Body of pancreas (tissue), 4 donors: ENCODE data around the gene RGMA.

Experiments used
- POLR2A ChIP-seq, 3 donors: fragments of 450-650 bp; IDR thresholded peaks; one replicate each; pipeline ENCODE4 v1.6.1; 2016; ENCODE audit warnings: antibody characterized with exemption in 3 of 3, mild to moderate bottlenecking in 2 of 3
- TF ChIP-seq, protein P1 (sequence below), 7 experiments: fragments of 450-650 bp in 4 of 7; fragments of 200-600 bp in 3 of 7; sonication (generic) in 3 of 7; IDR thresholded peaks; one replicate each; pipeline ENCODE4 v1.5.1; 2016 to 2019; ENCODE audit warnings: antibody characterized with exemption in 7 of 7

DNA sequence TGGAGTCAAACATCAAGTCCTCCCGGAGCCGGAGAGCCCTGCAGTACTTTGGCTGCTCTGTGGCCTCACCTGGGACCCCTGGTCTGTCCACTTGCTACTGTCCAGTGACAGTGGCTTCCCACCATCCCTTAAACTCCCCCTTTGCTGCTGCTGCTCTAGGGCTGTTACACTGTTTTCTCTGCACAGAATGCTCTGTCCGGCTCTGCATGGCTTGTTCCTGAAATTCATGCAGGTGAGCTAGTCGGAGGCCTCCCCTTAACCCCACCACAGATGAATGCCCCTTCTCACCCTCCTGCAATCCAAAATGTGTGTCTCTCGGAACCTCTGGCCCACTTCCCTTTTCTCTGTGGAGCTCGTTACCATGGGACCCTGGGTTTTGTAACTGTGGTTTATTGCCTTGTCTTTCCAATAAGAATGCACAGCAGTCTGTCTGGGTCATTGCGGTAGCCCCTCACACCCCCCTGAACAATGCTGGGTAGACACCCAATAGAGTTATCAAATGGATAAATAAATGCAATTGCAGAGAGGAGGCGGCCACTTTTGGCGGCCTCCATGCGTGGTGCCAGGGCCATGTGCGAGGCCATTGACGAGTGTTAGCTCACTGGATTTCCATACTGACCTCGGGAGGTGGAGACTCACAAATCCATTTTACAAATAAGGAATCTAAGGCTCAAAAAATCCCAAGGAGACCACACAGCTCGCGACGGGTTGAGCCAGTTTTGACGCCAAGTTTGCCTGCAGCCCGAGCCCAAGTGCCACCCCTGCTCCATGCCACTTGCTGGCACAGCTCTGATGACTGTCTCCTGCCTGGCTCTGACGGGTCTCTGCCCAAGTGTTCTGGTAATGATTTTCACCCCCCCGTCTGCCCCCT, 48.5 kb downstream of the RGMA start:
- TF ChIP-seq, protein P1, sequence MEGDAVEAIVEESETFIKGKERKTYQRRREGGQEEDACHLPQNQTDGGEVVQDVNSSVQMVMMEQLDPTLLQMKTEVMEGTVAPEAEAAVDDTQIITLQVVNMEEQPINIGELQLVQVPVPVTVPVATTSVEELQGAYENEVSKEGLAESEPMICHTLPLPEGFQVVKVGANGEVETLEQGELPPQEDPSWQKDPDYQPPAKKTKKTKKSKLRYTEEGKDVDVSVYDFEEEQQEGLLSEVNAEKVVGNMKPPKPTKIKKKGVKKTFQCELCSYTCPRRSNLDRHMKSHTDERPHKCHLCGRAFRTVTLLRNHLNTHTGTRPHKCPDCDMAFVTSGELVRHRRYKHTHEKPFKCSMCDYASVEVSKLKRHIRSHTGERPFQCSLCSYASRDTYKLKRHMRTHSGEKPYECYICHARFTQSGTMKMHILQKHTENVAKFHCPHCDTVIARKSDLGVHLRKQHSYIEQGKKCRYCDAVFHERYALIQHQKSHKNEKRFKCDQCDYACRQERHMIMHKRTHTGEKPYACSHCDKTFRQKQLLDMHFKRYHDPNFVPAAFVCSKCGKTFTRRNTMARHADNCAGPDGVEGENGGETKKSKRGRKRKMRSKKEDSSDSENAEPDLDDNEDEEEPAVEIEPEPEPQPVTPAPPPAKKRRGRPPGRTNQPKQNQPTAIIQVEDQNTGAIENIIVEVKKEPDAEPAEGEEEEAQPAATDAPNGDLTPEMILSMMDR (IDR thresholded peaks at IDR 0.05), result no peak
- TF ChIP-seq POLR2A (IDR thresholded peaks at IDR 0.05), result no peak
